Measurements from ENCODE around the gene CDK13.
"Not testable (repeated sequence)": the region's sequence is repeated elsewhere in the genome, so short reads cannot be mapped to it uniquely, and the experiment has no call there.

CDK13 gene

GRCh38 chr7:39949971-39950472 is at the start of gene CDK13:
Gene CDK13, plus strand, starts transcription at chr7:39950256. Its CDS starts 386 bp downstream, at chr7:39950642.
- peak; percentile 81 to 82 for DNase-seq

- no peak for DNase-seq
Measured at GRCh38 chr7:39904077-39904486, 46.0 kb upstream of the CDK13 start.

DNA sequence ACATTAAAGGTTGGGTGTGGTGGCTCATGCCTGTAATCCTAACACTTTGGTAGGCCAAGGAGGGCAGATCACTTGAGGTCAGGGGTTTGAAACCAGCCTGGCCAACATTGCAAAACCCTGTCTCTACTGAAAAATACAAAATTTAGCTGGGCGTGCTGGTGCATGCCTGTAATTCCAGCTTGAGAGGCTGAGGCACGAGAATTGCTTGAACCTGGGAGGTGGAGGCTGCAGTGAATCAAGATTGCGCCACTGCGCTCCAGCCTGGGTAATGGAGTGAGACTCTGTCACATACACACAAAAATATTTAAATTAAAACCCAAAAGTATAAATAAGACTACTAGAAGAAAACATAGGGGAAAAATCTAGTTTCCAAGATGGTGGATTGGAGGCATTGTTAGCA is 41.9 kb upstream of the CDK13 start:
- DNase-seq: no peak

GRCh38 chr7:39908973-39909372 is 41.1 kb upstream of the CDK13 start:
- DNase-seq: no peak

GRCh38 chr7:39909526-39909925 is 40.5 kb upstream of the CDK13 start:
- DNase-seq: no peak

- no peak for DNase-seq
Measured at GRCh38 chr7:39910108-39910869, 39.8 kb upstream of the CDK13 start.

- DNase-seq: no peak
Measured at GRCh38 chr7:39911167-39911566, 38.9 kb upstream of the CDK13 start.

DNA sequence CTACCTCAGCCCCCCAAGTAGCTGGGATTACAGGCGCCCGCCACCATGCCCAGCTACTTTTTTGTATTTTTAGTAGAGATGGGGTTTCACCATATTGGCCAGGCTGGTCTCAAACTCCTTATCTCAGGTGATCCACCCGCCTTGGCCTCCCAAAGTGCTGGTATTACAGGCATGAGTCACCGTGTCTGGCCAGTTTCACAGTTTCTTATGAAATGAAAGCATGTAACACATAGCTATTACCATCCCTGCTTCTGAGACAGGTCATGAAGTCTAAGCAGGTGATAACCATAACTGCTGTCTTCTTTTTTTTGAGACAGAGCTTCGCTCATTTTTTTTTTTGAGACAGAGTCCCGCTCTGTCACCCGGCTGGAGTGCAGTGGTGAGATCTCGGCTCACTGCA is 34.2 kb upstream of the CDK13 start:
- not testable (repeated sequence) for DNase-seq

GRCh38 chr7:39919646-39920045 is 30.4 kb upstream of the CDK13 start:
- no peak for DNase-seq

GRCh38 chr7:39921506-39922175 is 28.4 kb upstream of the CDK13 start:
- no peak for DNase-seq

DNA sequence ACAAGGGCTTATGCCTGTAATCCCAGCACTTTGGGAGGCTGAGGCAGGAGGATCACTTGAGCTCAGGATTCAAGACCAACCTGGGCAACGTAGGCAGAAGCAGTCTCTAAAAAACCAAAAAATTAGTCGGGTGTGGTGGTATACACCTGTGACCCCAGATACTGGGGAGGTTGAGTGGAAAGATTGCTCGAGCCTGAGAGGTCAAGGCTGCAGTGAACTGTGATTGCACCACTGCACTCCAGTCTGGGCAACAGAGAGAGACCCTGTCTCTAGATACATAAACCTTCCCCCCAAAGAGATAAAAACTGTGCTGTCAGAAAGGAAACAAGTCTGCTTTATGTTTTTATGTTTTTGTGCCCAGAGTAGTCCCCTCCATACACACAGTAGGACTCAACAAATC is 27.5 kb upstream of the CDK13 start:
- no peak for DNase-seq

DNA sequence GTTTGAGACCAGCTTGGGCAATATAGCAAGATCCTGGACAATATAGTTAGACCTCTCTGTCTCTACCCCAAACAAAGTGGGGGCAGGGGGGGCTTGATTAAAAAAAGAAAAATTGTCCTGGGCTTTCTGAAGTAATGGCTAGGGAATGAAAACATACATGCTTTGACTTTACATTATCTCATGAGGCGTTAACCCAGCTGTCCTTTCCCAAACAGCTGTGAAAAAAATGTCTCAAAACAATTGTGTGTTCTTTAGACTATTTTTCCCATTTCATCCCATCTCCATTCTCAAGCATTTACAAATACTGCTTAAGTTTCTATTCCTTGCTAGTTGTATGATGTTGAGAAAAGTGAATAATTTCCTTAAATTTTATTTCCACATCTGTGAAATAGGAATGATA is 27.0 kb upstream of the CDK13 start:
- DNase-seq: no peak

GRCh38 chr7:39924122-39924521 is 25.9 kb upstream of the CDK13 start:
- no peak for DNase-seq

DNA sequence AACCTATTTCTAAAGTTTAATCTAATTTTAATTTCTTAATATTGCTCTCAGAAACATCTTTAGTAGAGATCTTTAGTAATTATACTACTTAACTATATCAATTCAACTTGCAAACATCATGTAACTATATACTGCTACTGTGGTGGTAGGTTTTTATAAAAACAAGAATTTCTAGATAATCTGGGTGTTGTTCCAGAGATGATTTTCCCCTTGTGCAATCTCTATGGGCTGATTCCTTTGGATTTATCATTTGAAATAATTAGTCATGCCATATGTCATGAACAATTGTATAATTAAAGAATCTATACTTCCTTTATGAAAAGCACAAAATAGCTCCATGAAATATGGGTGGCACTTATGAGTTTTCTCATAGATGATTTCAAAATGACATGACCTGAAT is 23.9 kb upstream of the CDK13 start:
- DNase-seq: no peak

DNA sequence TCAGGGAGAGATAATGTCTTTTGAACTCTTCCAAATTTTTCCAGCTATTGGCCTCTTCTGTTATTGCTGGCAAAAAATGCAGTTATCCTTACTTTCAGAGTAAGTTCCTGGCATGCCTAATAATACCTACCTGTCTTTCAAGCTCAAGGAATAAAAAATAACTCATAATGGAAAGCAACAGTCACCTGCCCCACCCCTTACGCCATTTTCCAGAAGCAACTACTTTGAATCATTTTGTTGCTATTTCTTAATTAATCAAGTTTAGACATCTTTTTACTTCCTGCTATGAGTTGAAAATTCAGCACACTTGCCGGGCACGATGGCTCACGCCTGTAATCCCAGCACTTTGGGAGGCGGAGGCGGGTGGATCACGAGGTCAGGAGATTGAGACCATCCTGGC is 23.0 kb upstream of the CDK13 start:
- DNase-seq: no peak

GRCh38 chr7:39934132-39934531 is 15.9 kb upstream of the CDK13 start:
- DNase-seq: no peak

GRCh38 chr7:39936761-39937160 is 13.3 kb upstream of the CDK13 start:
- no peak for DNase-seq

DNA sequence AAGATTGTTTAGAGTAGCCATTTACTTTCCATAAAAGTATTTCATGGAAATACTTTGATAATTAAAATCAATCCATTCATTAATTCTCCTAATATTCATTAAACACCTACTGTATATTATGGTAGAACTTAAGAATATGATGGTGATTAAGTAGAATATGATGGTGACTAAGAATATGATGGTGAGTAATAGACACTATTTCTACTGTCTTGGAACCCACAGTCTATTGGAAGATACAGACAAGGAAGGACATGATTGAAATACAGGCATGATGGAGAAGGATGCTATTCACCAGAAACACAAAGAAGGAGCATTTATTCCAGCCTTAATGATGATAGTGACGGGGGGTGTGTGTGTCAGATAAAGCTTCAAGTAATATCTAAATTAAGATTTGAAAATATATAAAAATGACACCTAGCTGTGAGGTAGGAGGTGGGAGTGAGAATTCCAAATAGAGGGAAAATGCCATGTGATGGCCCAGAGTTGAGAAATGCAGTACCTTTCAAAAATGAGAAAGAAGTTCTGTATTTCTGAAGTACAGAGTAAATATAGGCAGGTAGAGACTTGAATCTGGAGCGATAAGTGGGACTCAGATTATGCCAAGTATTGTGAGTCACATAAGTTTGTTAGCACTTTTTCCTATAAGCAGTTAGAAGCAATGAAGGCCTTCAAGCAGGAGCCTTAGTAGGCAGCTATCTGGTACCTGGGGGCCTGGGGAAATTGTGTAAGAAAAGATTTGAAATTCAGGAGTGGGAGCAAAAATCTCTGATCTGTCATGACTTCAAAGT is 12.5 kb upstream of the CDK13 start:
- DNase-seq: no peak

DNA sequence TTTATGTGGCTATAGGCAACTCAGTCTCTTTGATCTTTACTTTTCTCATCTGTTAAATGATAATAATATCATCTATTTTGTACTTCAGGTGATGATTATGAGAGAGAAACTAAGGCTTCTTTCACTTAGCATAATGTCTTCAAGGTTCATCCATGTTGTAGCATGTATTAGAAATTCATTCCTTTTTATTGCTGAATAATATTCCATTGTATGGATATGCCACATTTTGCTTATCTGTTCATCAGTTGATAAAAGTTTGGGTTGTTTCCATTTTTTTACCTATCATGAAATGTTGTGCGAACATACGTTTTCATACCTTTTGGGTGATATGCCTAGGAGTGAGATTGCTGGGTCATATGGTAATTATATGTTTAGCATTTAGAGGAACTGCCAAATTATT is 7.2 kb upstream of the CDK13 start:
- DNase-seq: no peak

DNA sequence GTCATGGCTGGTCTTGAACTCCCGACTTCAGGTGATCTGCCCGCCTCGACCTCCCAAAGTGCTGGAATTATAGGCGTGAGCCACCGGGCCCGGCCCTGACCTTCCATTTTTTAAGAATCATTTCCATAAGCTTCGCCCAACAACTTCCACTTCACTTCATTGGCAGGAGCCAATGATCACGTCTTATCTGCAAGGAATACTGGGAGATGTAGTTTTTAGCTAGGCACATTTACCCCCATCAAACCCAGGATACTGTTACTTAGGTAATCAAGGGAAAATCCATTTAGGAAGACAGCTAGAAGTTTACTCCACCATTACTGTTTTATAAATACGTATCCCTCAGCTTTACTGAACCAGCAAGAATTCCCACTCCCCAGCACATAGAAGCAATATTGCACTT is 3.4 kb upstream of the CDK13 start:
- no peak for DNase-seq

- DNase-seq: no peak
Measured at GRCh38 chr7:39948375-39948955, 1.6 kb upstream of the CDK13 start.

DNA sequence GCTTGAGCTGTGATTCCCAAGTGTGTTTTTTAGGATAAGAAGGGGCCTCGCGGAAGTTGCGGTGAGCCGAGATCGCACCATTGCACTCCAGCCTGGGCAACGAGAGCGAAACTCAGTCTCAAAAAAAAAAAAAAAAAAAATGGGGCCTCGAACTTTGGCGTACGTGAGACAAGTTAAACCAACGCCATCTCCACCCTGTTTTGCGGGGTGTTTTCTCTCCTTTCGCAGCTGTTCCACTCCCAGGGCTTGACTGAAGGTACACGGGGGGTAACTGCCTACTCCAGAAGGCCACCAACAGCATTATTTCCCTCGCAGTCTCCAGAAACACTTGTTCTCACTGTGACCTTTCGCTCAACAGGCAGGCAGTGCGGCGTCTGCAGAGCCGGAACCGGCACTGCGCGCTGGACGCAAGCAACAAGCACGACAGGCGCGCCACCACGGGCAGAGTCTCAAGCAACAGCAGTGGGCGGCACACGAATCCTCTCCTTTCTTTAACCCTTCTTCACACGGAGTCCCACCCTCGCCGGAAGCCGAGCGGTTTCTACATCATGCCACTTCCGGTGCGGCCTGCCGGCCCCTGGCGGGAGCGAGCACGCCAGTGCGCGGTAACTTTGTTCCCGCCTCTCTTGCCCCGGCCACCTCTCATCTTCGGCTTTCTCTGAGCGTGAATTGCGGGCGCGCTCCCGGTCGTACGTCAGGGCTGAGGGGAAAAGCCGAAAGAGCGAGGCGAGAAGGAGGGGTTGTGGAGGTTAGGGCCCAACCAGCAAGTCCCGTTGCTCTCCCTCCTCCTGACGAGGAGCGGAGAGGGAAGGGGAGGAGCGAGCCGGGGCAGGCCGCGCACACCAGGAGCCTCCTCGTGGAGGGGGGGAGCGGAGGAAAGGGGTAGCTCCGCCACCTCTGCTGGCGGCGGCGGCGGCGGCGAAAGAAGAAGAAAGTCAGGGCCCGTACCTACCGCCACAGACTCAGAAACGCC is 814 bp upstream of the CDK13 start:
- peak; percentile 98 to 99 for DNase-seq
